HG02884 (cell line): Measurements from ENCODE around the gene ATP9A.
"Not testable (repeated sequence)": the region's sequence is repeated elsewhere in the genome, so short reads cannot be mapped to it uniquely, and the experiment has no call there.

Experiments
- ATAC-seq: cut with Tn5 transposase; IDR thresholded peaks from one replicate; pipeline ENCODE4 v1.9.1; 2021; ENCODE audit warnings: mild to moderate bottlenecking, moderate library complexity; ENCODE audit not compliant: unreplicated experiment

ATP9A gene

DNA sequence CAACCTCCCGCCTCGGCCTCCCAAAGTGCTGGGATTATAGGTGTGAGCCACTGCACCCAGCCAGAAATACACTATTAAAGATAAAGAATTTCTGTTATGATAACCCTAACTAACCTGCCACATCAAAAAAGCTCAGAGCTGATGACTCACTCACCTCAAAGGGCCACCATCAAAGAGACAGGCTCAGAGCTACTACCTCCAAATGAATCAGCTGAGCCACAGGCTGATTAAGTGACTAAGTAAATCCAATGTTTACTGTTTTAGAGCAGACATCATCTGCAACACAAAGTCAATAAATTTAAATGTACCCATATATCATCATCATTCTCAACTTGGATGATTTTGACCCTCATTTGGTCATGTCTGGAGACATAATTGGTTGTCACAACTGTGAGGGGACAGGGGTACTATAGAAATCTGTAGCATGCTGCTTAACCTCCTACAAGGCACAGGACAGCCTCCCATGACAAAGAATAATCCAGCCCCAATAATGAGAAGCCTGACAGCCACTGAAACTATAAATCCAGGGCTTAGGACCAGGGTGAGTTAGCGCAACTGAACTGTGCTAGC, 106.5 kb downstream of the ATP9A start:
- peak; percentile 65 for ATAC-seq

DNA sequence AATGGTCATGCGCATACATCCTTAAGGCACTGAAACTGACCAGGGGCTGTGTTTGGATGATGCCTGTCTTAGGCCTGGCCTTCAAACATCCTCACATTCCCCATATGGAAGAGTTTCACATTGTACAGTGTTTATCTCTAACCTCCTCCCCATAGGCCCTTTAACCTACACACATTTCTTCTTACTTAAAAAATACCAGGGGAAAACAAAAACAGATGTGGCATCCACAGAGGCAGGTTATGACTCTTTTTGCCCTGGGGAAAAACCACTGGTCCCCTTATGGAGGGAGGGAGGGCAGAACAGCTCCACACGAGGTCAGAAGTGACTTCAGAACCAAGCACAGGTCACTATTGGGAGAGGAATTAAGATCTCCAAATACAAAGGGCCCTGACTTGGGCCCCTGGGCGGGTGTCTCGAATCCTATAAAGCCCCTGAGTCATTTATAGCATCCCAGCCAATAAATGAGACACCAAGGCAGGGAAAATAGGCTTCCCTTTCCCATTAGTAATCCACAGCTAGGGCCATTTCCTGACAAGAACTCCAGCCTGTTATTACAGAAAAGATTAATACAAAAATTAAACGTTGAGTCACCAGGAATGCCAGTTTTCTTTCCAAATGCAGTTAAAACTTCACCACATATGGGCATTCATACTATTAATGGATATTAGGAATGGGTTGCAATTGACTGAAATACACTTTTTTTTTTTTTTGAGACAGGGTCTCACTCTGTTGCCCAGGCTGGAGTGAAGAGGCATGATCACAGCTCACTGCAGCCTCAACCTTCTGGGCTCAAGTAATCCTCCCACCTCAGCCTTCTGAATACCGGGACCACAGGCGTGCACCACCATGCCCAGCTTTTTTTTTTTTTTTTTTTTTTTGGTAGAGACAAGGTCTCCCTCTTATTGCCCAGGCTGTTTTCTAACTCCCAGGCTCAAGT, 107.2 kb downstream of the ATP9A start:
- no peak for ATAC-seq

- ATAC-seq, result no peak
These were observed 108.6 kb downstream of the ATP9A start for GRCh38 chr20:51659491-51660050.

DNA sequence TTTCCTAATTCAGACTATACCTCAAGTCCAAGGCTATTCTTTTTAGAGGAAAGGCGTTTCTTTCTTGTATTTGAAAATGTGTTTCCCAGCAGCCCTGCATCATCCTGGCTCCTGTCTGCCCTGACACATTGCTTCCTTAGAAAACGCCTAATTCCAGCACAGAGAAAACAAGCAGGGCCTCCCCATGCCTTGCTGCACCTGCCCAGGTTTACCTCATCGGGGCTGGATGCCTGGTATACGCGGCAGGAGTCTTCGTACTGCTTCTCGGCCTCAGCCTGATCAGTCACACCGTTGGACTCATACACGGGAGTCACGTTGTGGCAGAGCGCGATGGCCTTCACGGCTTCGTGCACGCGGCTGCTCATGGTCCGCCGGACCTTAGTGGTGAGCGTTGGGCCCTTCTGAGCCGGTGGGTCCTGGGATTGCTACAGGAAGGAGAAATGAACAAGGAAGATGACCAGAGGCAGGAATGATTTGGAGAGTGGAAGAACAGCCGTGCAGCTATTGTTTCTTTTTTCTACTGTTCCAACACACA, 111.4 kb downstream of the ATP9A start:
- no peak for ATAC-seq

GRCh38 chr20:51656089-51656488, 112.1 kb downstream of the ATP9A start:
- ATAC-seq, result not testable (repeated sequence)

- no peak for ATAC-seq
These were observed 113.7 kb downstream of the ATP9A start for GRCh38 chr20:51654495-51654894.

- no peak for ATAC-seq
These were observed 114.1 kb downstream of the ATP9A start for GRCh38 chr20:51654060-51654459.

GRCh38 chr20:51653226-51653625, 115.0 kb downstream of the ATP9A start:
- no peak for ATAC-seq

DNA sequence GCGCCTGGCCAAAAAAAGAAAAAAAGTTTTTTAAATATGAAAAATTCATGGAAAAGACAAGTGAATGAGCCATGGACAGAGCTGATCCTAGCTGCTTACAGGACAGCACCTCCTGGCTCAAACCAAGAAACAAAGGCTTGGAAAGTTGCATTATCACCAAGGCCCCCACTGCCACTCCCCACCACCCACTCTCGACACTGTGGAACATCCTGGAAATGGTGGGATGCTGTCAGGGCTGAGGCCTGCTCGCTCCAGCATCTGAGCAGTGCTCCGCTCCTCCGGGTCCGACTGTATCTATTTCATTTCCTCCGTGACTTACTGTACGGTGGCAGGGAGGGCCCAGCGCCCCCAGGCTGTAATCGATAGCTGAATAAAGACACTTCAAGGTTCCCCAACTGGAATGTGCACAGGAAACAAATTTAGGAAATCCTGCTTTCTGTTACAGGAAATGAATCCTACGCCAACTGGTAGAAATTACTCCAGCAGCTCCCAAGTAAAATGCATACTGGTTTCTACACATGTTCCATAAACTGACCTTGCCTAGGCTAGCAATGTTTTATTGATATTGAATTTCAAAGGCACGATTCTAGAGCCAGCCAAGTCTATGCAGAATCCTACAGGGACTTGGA, 116.2 kb downstream of the ATP9A start:
- no peak for ATAC-seq

- ATAC-seq, result no peak
These were observed 117.5 kb downstream of the ATP9A start for GRCh38 chr20:51650685-51651134.

DNA sequence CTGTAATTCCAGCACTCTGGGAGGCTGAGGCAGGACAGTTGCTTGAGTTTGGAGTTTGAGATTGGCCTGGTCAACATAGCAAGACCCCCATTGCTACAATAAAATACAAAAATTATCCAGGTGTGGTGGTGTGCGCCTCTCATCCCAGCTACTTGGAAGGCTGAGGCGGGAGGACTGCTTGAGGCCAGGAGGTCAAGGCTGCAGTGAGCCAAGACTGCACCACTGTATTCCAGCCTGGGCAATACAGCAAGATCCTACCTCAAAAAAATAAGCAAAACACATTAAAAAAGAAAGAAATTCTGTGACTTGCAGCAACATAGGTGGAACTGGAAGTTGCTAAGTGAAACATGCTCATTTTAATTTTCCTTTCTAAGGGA, 119.6 kb downstream of the ATP9A start:
- no peak for ATAC-seq

GRCh38 chr20:51647674-51648570, 120.3 kb downstream of the ATP9A start:
- ATAC-seq, result no peak

DNA sequence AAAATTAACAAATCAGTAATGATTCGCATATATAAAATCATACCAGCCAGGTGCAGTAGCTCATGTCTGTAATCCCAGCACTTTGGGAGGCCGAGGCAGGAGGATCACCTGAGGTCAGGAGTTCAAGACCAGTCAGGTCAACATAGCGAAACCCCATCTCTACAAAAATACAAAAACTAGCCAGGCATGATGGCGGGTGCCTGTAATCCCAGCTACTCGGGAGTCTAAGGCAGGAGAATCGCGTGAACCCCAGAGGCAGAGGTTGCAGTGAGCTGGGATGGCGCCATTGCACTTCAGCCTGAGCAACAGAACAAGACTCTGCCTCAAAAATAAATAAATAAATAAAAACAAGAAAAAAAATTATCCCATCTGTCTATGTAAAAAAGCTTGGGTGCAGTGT, 124.4 kb downstream of the ATP9A start:
- ATAC-seq, result not testable (repeated sequence)

- no peak for ATAC-seq
These were observed 124.8 kb downstream of the ATP9A start for GRCh38 chr20:51643390-51643789.

- no peak for ATAC-seq
These were observed 126.3 kb downstream of the ATP9A start for GRCh38 chr20:51641866-51642265.

- no peak for ATAC-seq
These were observed 127.4 kb downstream of the ATP9A start for GRCh38 chr20:51640743-51641142.

- no peak for ATAC-seq
These were observed 128.9 kb downstream of the ATP9A start for GRCh38 chr20:51639206-51639832.

- ATAC-seq, result no peak
These were observed 130.9 kb downstream of the ATP9A start for GRCh38 chr20:51637241-51637640.

GRCh38 chr20:51636123-51636522, 132.1 kb downstream of the ATP9A start:
- no peak for ATAC-seq

- ATAC-seq, result no peak
These were observed 132.5 kb downstream of the ATP9A start for GRCh38 chr20:51635680-51636079.
